ENCODE measurements around the gene GAB2. TPM values are rescaled to one million over a fixed set of nuclear protein-coding genes. Genes with fewer than 3 reads are reported as not detected.
A peak's percentile ranks its signal among the peaks of the same experiment; 100 is the strongest.

Gene GAB2
- total RNA-seq, 4 donors from 2014 or later = 18.0 to 42.4 (median 26.0) TPM

DNA sequence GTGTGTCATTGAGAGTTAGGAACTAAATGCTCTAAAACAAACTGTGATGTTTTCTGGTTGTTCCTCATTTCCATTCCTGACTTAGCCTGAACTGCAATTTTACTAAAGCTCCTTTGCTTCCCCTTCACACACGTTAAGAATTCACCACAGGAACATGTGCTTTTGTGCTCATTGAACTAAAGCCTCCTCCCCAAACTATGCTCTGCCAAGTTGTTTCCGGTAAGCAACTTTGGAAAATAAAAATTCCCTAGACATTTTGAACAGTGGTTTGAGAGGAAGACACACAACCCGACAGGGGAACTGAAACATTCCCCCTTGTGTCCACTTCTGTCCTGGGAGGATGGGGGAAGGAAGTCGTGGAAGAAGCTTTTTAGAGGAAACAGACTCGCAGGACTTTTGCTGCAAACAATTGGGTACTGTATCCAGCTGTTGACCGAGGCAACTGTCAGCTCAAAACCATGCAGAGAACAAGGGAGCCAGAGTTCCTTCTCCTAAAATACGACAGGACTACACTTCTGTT, 66.9 kb downstream of the GAB2 start:
- no peaks in the 10 kb centered on the region for H3K36me3 ChIP-seq
- peaks cover 36 to 65% (median 57%) of the 10 kb centered on the region in 4 donors for H3K4me1 ChIP-seq
- peak overlapping the region; percentile 63 to 76 (median 72) for H3K27ac ChIP-seq (replicated peaks in 1 of 4)
- TF ChIP-seq POLR2AphosphoS5 (IDR thresholded peaks at IDR 0.05) (peak in 1 of 2 donors; percentile 28), EP300 (IDR thresholded peaks at IDR 0.05) (no peak)
- TF ChIP-seq, protein P1, sequence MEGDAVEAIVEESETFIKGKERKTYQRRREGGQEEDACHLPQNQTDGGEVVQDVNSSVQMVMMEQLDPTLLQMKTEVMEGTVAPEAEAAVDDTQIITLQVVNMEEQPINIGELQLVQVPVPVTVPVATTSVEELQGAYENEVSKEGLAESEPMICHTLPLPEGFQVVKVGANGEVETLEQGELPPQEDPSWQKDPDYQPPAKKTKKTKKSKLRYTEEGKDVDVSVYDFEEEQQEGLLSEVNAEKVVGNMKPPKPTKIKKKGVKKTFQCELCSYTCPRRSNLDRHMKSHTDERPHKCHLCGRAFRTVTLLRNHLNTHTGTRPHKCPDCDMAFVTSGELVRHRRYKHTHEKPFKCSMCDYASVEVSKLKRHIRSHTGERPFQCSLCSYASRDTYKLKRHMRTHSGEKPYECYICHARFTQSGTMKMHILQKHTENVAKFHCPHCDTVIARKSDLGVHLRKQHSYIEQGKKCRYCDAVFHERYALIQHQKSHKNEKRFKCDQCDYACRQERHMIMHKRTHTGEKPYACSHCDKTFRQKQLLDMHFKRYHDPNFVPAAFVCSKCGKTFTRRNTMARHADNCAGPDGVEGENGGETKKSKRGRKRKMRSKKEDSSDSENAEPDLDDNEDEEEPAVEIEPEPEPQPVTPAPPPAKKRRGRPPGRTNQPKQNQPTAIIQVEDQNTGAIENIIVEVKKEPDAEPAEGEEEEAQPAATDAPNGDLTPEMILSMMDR (IDR thresholded peaks at IDR 0.05) = peak in 1 of 3 experiments; percentile 3
- peak overlapping the region; percentile 23 to 39 (median 35) for H3K4me3 ChIP-seq
- intact Hi-C loops (cut with DNase I) = no loop called here
- WGBS = 25% methylated on average over 7 of the region's 7 CpGs
- H3K27me3 ChIP-seq = no peaks in the 10 kb centered on the region
- H3K9me3 ChIP-seq = no peaks in the 10 kb centered on the region
- no peak for DNase-seq (ENCODE audit: extremely low spot score)

DNA sequence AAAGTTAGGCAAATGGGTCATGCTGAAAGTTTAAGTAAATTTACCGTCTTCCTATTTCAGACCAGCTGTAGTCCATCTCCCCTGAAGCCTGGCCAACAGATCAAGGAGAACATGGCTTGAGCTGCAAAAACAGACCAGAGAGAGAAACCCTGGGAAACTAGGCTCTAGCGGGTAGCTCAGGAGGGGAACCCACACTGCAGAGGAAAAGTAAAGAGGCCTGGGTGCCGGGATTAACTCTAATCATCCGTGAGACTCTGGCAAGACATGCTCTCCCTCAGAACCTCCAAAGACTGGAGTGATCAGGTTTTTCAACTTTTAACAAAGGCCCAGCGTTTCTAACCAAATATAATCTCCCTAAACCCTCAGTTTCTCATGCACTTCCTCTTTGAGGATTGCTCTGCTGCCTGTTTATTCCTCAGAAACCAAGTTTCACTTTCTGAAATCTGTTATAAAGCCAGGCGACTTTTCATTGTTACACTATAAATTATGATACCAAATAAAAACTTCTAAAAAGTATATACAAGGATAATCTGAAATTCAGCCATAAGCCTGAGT, 67.5 kb downstream of the GAB2 start:
- no peaks in the 10 kb centered on the region for H3K9me3 ChIP-seq
- no peak for DNase-seq (ENCODE audit: extremely low spot score)
- 6% methylated on average over 6 of the region's 6 CpGs for WGBS
- H3K27me3 ChIP-seq = no peaks in the 10 kb centered on the region
- H3K36me3 ChIP-seq = no peaks in the 10 kb centered on the region
- TF ChIP-seq, protein P1 (IDR thresholded peaks at IDR 0.05) = no peak
- TF ChIP-seq POLR2AphosphoS5 (IDR thresholded peaks at IDR 0.05) = no peak
- intact Hi-C loops (cut with DNase I) = no loop called here
- H3K27ac ChIP-seq (replicated peaks in 1 of 4) = peak overlapping the region; percentile 63 to 76 (median 72)
- H3K4me3 ChIP-seq = peak overlapping the region; percentile 23 to 39 (median 35)
- peaks cover 36 to 65% (median 59%) of the 10 kb centered on the region in 4 donors for H3K4me1 ChIP-seq

DNA sequence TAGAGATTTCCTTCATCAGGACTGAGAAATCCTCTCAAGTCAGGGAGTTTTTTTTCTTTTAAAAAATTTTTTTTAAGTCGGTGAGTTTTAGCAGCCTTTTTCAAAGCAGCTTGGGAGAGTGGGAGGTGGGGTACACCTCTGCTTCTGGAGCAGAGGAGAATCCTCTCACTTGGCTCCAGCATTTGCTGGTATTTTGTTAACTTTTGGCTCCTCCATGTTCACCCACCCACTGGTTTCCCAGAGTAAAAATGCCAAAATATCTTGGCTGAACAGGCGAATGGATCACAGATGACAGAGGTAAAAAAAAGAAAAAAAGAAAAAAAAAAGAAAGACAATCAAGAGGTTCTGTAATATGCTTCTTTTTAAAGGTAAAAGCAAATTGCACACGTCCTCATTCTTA, 68.0 kb downstream of the GAB2 start:
- Histone ChIP-seq H3K9me3 (no peaks in the 10 kb centered on the region), H3K4me1 (peaks cover 34 to 64% (median 56%) of the 10 kb centered on the region in 4 donors), H3K4me3 (peak overlapping the region in 3 of 4 donors; percentile 33 to 39 (median 37)), H3K27ac (replicated peaks in 1 of 4) (peak overlapping the region; percentile 63 to 76 (median 72)), H3K36me3 (no peaks in the 10 kb centered on the region), H3K27me3 (no peaks in the 10 kb centered on the region)
- no peak for TF ChIP-seq POLR2AphosphoS5 (IDR thresholded peaks at IDR 0.05)
- TF ChIP-seq POLR2A (IDR thresholded peaks at IDR 0.05; ENCODE audit: low read depth) = no peak
- no peak for TF ChIP-seq EP300 (IDR thresholded peaks at IDR 0.05)
- TF ChIP-seq, protein P1 (IDR thresholded peaks at IDR 0.05) = no peak
- 17% methylated on average over 3 of the region's 3 CpGs for WGBS
- intact Hi-C loops (cut with DNase I) = no loop called here
- DNase-seq (ENCODE audit: extremely low spot score) = no peak

DNA sequence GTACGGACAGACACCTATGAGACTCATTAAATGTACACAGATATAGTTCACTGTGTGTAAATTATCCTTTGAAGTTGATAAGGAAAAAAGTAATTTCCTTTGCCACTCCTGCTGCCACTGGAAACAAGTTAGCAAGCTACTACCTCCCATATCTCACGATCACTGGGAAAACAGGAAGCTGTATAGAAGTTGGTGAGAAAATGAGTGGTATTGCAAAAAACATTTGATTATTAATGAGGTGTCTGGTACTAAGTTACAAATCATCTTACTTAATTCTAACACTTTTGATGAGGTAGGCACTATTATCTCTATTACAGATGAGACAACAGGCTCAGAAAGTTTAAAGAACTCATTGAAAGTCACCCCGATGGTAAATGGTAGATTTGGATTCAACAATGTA, 68.5 kb downstream of the GAB2 start:
- peaks cover 33 to 64% (median 55%) of the 10 kb centered on the region in 4 donors for H3K4me1 ChIP-seq
- H3K9me3 ChIP-seq = no peaks in the 10 kb centered on the region
- intact Hi-C loops (cut with DNase I) = no loop called here
- H3K4me3 ChIP-seq = no peak overlapping the region
- peak overlapping the region; percentile 63 to 76 (median 72) for H3K27ac ChIP-seq (replicated peaks in 1 of 4)
- DNase-seq (ENCODE audit: extremely low spot score) = no peak
- TF ChIP-seq POLR2AphosphoS5 (IDR thresholded peaks at IDR 0.05) = no peak
- TF ChIP-seq EP300 (IDR thresholded peaks at IDR 0.05) = no peak
- TF ChIP-seq, protein P1 (IDR thresholded peaks at IDR 0.05) = no peak
- H3K36me3 ChIP-seq = no peaks in the 10 kb centered on the region
- no peaks in the 10 kb centered on the region for H3K27me3 ChIP-seq
- WGBS = 46% methylated on average over 3 of the region's 3 CpGs

DNA sequence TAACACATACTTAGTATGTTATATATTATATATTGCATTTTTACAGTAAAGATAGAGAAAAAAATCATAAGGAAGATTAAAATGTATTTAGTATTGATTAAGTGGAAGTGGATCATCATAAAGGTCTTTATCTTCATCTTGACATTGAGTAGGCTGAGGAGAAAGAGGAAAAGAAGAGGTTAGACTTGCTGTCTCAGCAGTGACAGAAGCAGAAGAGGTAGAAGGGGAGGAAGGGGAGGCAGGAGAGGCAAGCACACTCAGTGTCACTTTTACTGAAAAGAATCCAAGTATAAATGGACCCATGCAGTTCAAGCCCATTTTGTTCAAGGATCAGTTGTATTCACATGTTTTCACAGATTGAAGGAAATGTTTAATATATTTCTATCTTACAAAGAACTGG, 69.7 kb downstream of the GAB2 start:
- Histone ChIP-seq H3K4me3 (no peak overlapping the region), H3K27ac (replicated peaks in 1 of 4) (no peak overlapping the region), H3K9me3 (no peaks in the 10 kb centered on the region), H3K4me1 (peaks cover 33 to 65% (median 54%) of the 10 kb centered on the region in 4 donors), H3K36me3 (no peaks in the 10 kb centered on the region), H3K27me3 (no peaks in the 10 kb centered on the region)
- no peak for DNase-seq (ENCODE audit: extremely low spot score)
- intact Hi-C loops (cut with DNase I) = no loop called here
- TF ChIP-seq POLR2AphosphoS5 (IDR thresholded peaks at IDR 0.05) (no peak), EP300 (IDR thresholded peaks at IDR 0.05) (no peak), POLR2A (IDR thresholded peaks at IDR 0.05; ENCODE audit: low read depth) (no peak)
- TF ChIP-seq, protein P1 (IDR thresholded peaks at IDR 0.05) = no peak
